ENCODE data around the gene CLEC4E.

Gene CLEC4E

DNA sequence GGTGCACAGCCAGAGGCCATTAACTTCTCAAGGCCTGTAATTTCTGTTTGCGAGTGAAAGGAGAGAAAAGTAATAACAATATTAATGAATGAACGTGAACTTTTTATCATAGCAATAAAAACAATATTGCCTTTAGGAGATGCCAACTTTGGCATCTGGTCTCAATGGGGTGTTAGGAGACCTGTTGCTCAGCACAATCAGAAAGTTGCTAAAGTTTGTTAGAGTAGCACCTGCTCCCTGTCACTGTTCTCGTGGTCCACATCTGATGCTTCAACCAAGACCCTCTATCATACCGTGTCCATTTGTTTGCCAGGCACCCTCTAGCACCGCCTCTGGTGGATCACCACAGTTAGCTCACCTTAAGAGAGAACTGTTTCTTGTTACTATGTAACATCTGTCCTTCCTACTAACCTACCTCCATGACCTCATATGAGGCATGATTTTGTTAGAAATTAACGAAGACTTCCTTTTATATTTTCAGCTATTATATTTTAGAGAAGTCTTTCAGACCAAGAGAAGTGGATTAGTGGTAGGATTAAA is 12.5 kb upstream of the CLEC4E start:
- no peaks in the 10 kb centered on the region for H3K4me1 ChIP-seq (ENCODE audit: insufficient read depth, poor library complexity, severe bottlenecking)
- H3K4me3 ChIP-seq (ENCODE audit: severe bottlenecking) = no peak overlapping the region
- no peak for ATAC-seq (ENCODE audit: low read depth)
- no peaks in the 10 kb centered on the region for H3K27me3 ChIP-seq (ENCODE audit: insufficient read depth, poor library complexity, severe bottlenecking)
- no peaks in the 10 kb centered on the region for H3K9me3 ChIP-seq (ENCODE audit: severe bottlenecking)
- no peak overlapping the region for H3K27ac ChIP-seq (ENCODE audit: poor library complexity, severe bottlenecking)
- no peak for DNase-seq (ENCODE audit: low spot score)
- no peaks in the 10 kb centered on the region for H3K36me3 ChIP-seq (ENCODE audit: low read depth)
- TF ChIP-seq, protein P1, sequence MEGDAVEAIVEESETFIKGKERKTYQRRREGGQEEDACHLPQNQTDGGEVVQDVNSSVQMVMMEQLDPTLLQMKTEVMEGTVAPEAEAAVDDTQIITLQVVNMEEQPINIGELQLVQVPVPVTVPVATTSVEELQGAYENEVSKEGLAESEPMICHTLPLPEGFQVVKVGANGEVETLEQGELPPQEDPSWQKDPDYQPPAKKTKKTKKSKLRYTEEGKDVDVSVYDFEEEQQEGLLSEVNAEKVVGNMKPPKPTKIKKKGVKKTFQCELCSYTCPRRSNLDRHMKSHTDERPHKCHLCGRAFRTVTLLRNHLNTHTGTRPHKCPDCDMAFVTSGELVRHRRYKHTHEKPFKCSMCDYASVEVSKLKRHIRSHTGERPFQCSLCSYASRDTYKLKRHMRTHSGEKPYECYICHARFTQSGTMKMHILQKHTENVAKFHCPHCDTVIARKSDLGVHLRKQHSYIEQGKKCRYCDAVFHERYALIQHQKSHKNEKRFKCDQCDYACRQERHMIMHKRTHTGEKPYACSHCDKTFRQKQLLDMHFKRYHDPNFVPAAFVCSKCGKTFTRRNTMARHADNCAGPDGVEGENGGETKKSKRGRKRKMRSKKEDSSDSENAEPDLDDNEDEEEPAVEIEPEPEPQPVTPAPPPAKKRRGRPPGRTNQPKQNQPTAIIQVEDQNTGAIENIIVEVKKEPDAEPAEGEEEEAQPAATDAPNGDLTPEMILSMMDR (IDR thresholded peaks at IDR 0.05; ENCODE audit: poor library complexity, severe bottlenecking) = no peak

DNA sequence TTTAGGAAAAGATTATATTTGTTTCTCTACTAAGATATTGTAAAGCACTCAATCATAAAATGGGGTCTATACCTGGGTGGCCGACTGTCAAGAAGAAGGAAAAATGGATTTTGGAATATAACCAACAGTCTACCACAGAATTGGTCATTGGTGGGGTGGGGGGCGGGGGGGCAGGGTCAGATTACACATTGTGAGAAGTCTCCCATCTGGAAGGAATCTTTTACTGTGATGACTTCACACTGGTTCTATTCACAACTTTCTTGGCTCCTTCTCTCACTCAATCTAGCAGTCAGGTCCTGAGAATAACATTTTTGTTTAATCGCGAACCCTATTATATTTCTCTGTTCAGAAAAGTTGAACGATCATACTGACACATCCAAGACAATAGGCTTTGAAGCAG is 8.7 kb upstream of the CLEC4E start:
- H3K9me3 ChIP-seq (ENCODE audit: severe bottlenecking) = no peaks in the 10 kb centered on the region
- TF ChIP-seq, protein P1 (IDR thresholded peaks at IDR 0.05; ENCODE audit: poor library complexity, severe bottlenecking) = no peak
- no peaks in the 10 kb centered on the region for H3K27me3 ChIP-seq (ENCODE audit: insufficient read depth, poor library complexity, severe bottlenecking)
- no peak overlapping the region for H3K27ac ChIP-seq (ENCODE audit: poor library complexity, severe bottlenecking)
- DNase-seq (ENCODE audit: low spot score) = no peak
- ATAC-seq (ENCODE audit: low read depth) = no peak
- H3K4me3 ChIP-seq (ENCODE audit: severe bottlenecking) = no peak overlapping the region
- no peaks in the 10 kb centered on the region for H3K4me1 ChIP-seq (ENCODE audit: insufficient read depth, poor library complexity, severe bottlenecking)
- H3K36me3 ChIP-seq (ENCODE audit: low read depth) = no peaks in the 10 kb centered on the region

DNA sequence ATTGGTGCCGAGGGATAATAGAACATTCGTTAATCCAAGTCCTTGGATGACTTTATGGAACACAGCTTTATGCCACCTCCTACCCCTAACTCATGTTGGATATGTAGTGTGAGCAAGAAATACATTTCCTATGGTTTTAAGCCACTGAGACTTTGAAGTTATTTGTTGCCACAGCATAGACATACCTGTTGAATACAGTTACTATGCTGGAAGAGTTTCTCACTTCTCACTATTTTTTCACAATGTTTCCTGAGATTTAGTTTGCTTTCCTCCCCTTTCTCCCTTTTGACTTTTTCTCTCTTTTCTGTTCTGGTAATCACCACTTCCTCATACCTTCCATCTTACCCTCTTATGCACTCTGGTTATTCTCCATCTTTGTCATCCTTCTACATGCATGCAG is 7.5 kb upstream of the CLEC4E start:
- no peaks in the 10 kb centered on the region for H3K27me3 ChIP-seq (ENCODE audit: insufficient read depth, poor library complexity, severe bottlenecking)
- DNase-seq (ENCODE audit: low spot score) (no peak), ATAC-seq (ENCODE audit: low read depth) (no peak)
- no peak overlapping the region for H3K27ac ChIP-seq (ENCODE audit: poor library complexity, severe bottlenecking)
- H3K4me3 ChIP-seq (ENCODE audit: severe bottlenecking) = no peak overlapping the region
- no peaks in the 10 kb centered on the region for H3K4me1 ChIP-seq (ENCODE audit: insufficient read depth, poor library complexity, severe bottlenecking)
- no peaks in the 10 kb centered on the region for H3K9me3 ChIP-seq (ENCODE audit: severe bottlenecking)
- TF ChIP-seq, protein P1 (IDR thresholded peaks at IDR 0.05; ENCODE audit: poor library complexity, severe bottlenecking) = no peak
- no peaks in the 10 kb centered on the region for H3K36me3 ChIP-seq (ENCODE audit: low read depth)

DNA sequence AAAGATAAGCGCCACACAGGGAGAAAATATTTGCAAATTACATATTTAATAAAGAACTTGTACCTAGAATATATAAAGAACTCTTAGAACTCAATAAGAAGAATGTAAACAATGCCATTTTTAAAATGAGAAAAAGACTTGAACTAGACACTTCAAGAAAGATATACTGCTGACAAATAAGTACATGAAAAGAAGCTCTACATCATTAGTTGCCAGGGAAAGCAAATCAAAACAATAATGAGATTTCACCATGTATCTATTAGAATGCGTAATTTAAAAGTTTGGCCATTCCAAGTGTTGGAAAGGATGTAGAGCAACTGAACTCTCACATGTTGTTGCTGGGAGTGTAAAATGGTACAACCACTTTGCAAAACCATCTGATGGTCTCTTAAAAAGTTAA is 6.9 kb upstream of the CLEC4E start:
- no peak for ATAC-seq (ENCODE audit: low read depth)
- DNase-seq (ENCODE audit: low spot score) = no peak
- H3K4me3 ChIP-seq (ENCODE audit: severe bottlenecking) = no peak overlapping the region
- H3K36me3 ChIP-seq (ENCODE audit: low read depth) = no peaks in the 10 kb centered on the region
- TF ChIP-seq, protein P1 (IDR thresholded peaks at IDR 0.05; ENCODE audit: poor library complexity, severe bottlenecking) = no peak
- no peaks in the 10 kb centered on the region for H3K4me1 ChIP-seq (ENCODE audit: insufficient read depth, poor library complexity, severe bottlenecking)
- H3K27ac ChIP-seq (ENCODE audit: poor library complexity, severe bottlenecking) = no peak overlapping the region
- H3K9me3 ChIP-seq (ENCODE audit: severe bottlenecking) = no peaks in the 10 kb centered on the region
- H3K27me3 ChIP-seq (ENCODE audit: insufficient read depth, poor library complexity, severe bottlenecking) = no peaks in the 10 kb centered on the region

DNA sequence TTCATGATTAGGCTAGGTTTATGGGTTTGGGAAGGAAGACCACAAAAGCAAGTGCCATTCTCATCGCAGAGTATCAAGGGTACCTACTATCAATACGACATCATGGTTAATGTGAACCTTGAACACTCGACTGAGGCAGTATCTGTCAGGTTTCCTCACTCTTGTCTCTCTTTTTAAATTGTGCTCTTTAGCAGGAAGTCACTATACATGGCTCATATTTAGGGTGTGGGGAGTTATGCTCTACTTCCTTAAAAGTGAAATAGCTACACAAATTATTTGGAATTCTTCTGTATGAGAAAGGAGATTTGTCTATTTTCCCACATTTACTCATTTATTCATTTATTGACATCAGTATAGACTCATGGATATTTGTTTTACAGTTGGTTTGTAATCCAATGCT is 5.9 kb upstream of the CLEC4E start:
- no peaks in the 10 kb centered on the region for H3K4me1 ChIP-seq (ENCODE audit: insufficient read depth, poor library complexity, severe bottlenecking)
- TF ChIP-seq, protein P1 (IDR thresholded peaks at IDR 0.05; ENCODE audit: poor library complexity, severe bottlenecking) = no peak
- no peaks in the 10 kb centered on the region for H3K27me3 ChIP-seq (ENCODE audit: insufficient read depth, poor library complexity, severe bottlenecking)
- H3K4me3 ChIP-seq (ENCODE audit: severe bottlenecking) = no peak overlapping the region
- H3K36me3 ChIP-seq (ENCODE audit: low read depth) = no peaks in the 10 kb centered on the region
- no peak for DNase-seq (ENCODE audit: low spot score)
- ATAC-seq (ENCODE audit: low read depth) = no peak
- no peak overlapping the region for H3K27ac ChIP-seq (ENCODE audit: poor library complexity, severe bottlenecking)
- H3K9me3 ChIP-seq (ENCODE audit: severe bottlenecking) = no peaks in the 10 kb centered on the region
